Ascending aorta (tissue), 2 donors: ENCODE data around the gene RPS19BP1. TPM values are rescaled to one million over a fixed set of nuclear protein-coding genes. Genes with fewer than 3 reads are reported as not detected.

Source experiments
- DNase-seq, 2 donors: peaks; one replicate each; pipeline ENCODE4 v3.0.0-alpha.2; 2019; ENCODE audit warnings: low spot score in 2 of 2
- H3K27ac ChIP-seq, 2 donors: fragments of 200-600 bp; sonication (generic); one replicate each; pipeline ENCODE4 v1.5.1; 2016 to 2017; ENCODE audit warnings: mild to moderate bottlenecking in 1 of 2
- H3K27me3 ChIP-seq: fragments of 200-600 bp; sonication (generic); one replicate; pipeline ENCODE4 v1.5.1; 2017
- H3K36me3 ChIP-seq, 2 donors: fragments of 200-600 bp; sonication (generic); one replicate each; pipeline ENCODE4 v1.5.1; 2016
- H3K4me1 ChIP-seq, 2 donors: fragments of 200-600 bp; sonication (generic); one replicate each; pipeline ENCODE4 v1.5.1; 2016 to 2017; ENCODE audit warnings: mild to moderate bottlenecking in 1 of 2
- H3K4me3 ChIP-seq, 2 donors: fragments of 200-600 bp; sonication (generic); one replicate each; pipeline ENCODE4 v1.5.1; 2016 to 2017; ENCODE audit warnings: mild to moderate bottlenecking in 1 of 2
- H3K9me3 ChIP-seq, 2 donors: fragments of 200-600 bp; sonication (generic); one replicate each; pipeline ENCODE4 v1.5.1; 2016
- CTCF ChIP-seq, 3 experiments: fragments of 200-600 bp in 2 of 3; fragments of 450-650 bp in 1 of 3; sonication (generic) in 2 of 3; IDR thresholded peaks; one replicate each; pipeline ENCODE4 v1.5.1; 2016 to 2019; ENCODE audit warnings: antibody characterized with exemption in 3 of 3, mild to moderate bottlenecking in 1 of 3, moderate library complexity in 1 of 3
- intact Hi-C: fragments of 100-400 bp; cut with DNase I; formaldehyde crosslinking; loops from one replicate; pipeline ENCODE4 v1.15.1; 2023
- total RNA-seq: library from RNA; depleted of rRNA; stranded (reverse); fragments of >200 nt; gene quantifications from one replicate; pipeline ENCODE4 v1.1.0, GENCODE V29; 2016

The RPS19BP1 gene
- total RNA-seq, 1 donor from 2014 or later, result 218 TPM

DNA sequence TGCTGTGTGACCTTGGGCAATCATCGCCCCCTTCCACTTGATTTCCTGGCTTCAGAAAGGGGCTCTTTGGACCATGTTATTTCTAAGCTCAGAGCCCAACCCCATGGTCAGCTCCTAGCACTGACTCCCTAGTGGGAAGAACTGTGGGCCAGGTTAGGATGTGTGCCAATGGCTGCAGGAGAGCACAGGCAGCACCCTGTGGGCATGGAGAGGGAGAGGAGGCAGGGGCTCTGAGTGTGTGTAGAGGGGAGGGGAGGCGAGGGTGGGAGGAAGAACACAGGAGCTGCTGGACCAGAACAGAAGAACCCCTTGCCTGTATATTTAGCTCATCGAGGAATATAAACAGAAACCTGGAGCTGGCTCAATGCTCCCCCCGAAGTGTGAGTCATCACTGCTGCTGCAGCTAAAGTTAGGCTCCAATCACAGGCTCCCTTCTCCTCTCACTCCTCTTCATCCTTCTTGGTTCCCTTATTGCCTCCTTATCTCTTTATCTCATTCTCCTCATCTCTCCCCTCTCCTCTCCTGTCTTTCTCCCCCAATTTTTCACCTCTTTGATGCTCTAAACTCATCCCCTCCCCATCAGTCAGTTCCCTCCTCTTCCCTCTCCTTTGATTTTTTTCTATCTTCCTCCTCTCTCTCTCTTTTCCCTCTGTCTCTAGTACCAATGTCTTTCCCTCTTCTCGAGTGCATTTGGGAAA is 14.5 kb upstream of the RPS19BP1 start:
- intact Hi-C loops, result no loop called here
- peaks cover 4% of the 10 kb centered on the region for H3K27me3 ChIP-seq
- H3K4me1 ChIP-seq, result no peaks in the 10 kb centered on the region

GRCh38 chr22:39545386-39546365 is 13.1 kb upstream of the RPS19BP1 start:
- no peak for DNase-seq
- H3K9me3 ChIP-seq, result no peaks in the 10 kb centered on the region
- H3K27ac ChIP-seq, result no peak overlapping the region
- H3K27me3 ChIP-seq, result peaks cover 4% of the 10 kb centered on the region
- intact Hi-C loops, result no loop called here
- no peaks in the 10 kb centered on the region for H3K36me3 ChIP-seq
- H3K4me1 ChIP-seq, result no peaks in the 10 kb centered on the region
- no peak for TF ChIP-seq CTCF (IDR thresholded peaks at IDR 0.05)
- no peak overlapping the region for H3K4me3 ChIP-seq

More for the DNA sequence above, 14.5 kb upstream of the RPS19BP1 start:
- Histone ChIP-seq H3K36me3 (no peaks in the 10 kb centered on the region), H3K27ac (no peak overlapping the region), H3K4me3 (no peak overlapping the region), H3K9me3 (no peaks in the 10 kb centered on the region)
- no peak for TF ChIP-seq CTCF (IDR thresholded peaks at IDR 0.05)
- DNase-seq, result no peak

- intact Hi-C loops, result no loop called here
- H3K9me3 ChIP-seq, result no peaks in the 10 kb centered on the region
- peaks cover 4% of the 10 kb centered on the region for H3K27me3 ChIP-seq
Observed at GRCh38 chr22:39543095-39543494, 10.5 kb upstream of the RPS19BP1 start.

DNA sequence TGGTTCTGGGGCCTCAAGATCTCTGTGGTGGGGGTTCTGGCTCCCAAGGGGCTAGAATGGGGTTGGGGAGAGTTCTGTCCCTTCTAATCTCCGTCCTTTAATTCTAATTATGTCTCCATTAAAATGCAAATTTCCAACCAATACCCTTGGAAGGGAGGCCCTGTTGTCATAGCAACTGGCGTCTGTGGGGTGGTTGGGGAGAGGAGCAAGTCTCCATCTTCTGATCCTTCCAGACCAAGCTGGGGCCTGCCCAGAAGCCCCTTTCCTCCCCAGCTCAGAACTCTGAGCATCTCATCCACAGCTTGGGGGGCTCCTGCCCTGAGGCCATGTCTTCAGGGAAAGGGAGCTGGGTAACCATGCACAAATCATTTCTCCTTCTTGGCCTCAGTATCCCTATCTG is 5.4 kb upstream of the RPS19BP1 start:
- DNase-seq, result no peak
- Histone ChIP-seq H3K4me1 (no peaks in the 10 kb centered on the region), H3K4me3 (no peak overlapping the region), H3K36me3 (no peaks in the 10 kb centered on the region), H3K9me3 (no peaks in the 10 kb centered on the region), H3K27ac (no peak overlapping the region), H3K27me3 (no peaks in the 10 kb centered on the region)
- TF ChIP-seq CTCF (IDR thresholded peaks at IDR 0.05), result no peak
- intact Hi-C loops, result loop anchor here (5.0 kb wide), 2 partner anchors 269 to 484 kb away; no protein-coding TSS in a partner anchor

More at GRCh38 chr22:39543095-39543494, 10.5 kb upstream of the RPS19BP1 start:
- no peak for DNase-seq
- no peaks in the 10 kb centered on the region for H3K4me1 ChIP-seq
- H3K4me3 ChIP-seq, result no peak overlapping the region
- no peak for TF ChIP-seq CTCF (IDR thresholded peaks at IDR 0.05)
- no peak overlapping the region for H3K27ac ChIP-seq
- H3K36me3 ChIP-seq, result no peaks in the 10 kb centered on the region

GRCh38 chr22:39536711-39537110 is 4.2 kb upstream of the RPS19BP1 start:
- no peak for DNase-seq
- Histone ChIP-seq H3K36me3 (no peaks in the 10 kb centered on the region), H3K4me3 (no peak overlapping the region), H3K27me3 (no peaks in the 10 kb centered on the region), H3K4me1 (peaks cover under 1 to 5% of the 10 kb centered on the region in 2 donors), H3K9me3 (no peaks in the 10 kb centered on the region), H3K27ac (no peak overlapping the region)
- TF ChIP-seq CTCF (IDR thresholded peaks at IDR 0.05), result no peak
- intact Hi-C loops, result loop anchor here (5.0 kb wide), 2 partner anchors 271 to 486 kb away; no protein-coding TSS in a partner anchor
